Activated T-helper 1 cell treated with anti-CD3 and anti-CD28 coated beads, Interleukin-12 subunit alpha, Interleukin-12 subunit beta, Interleukin-2, Interleukin-4 antibody, amounts not matched to agents 30 ng/mL and 10 ng/mL and 1 ng/mL, durations not matched to agents 14 hours and 24 hours and 36 hours (primary cell): ENCODE measurements around the gene RAB7B. TPM values are rescaled to one million over a fixed set of nuclear protein-coding genes. Genes with fewer than 3 reads are reported as not detected.

Experiments
- DNase-seq: peaks from one replicate; pipeline ENCODE4 v3.0.0; 2021; ENCODE audit warnings: low spot score
- H3K27ac Mint-ChIP-seq: one replicate; pipeline ENCODE4 v1.8.0; 2021; ENCODE audit warnings: mild to moderate bottlenecking, mixed read lengths
- H3K27me3 Mint-ChIP-seq: one replicate; pipeline ENCODE4 v1.8.0; 2022; ENCODE audit warnings: mild to moderate bottlenecking, moderate library complexity, mixed read lengths; ENCODE audit not compliant: insufficient read depth
- H3K36me3 Mint-ChIP-seq: one replicate; pipeline ENCODE4 v1.8.0; 2021; ENCODE audit warnings: low read depth, mixed read lengths
- H3K4me1 Mint-ChIP-seq: one replicate; pipeline ENCODE4 v1.8.0; 2021; ENCODE audit warnings: low read depth, mixed read lengths
- H3K4me3 Mint-ChIP-seq: one replicate; pipeline ENCODE4 v1.8.0; 2021; ENCODE audit warnings: mild to moderate bottlenecking, moderate library complexity, mixed read lengths
- H3K9me3 Mint-ChIP-seq: one replicate; pipeline ENCODE4 v1.8.0; 2021; ENCODE audit warnings: mixed read lengths
- intact Hi-C: fragments of 100-400 bp; cut with micrococcal nuclease; formaldehyde crosslinking; loops from one replicate; pipeline ENCODE4 v1.15.1; 2024
- total RNA-seq: library from RNA; stranded (reverse); gene quantifications from 2 replicates; pipeline ENCODE4 v1.2.3, GENCODE V29; 2022

Gene RAB7B
- total RNA-seq, 1 donor from 2014 or later: not detected

- H3K9me3 Mint-ChIP-seq: no peaks in the 10 kb centered on the region
- intact Hi-C loops: no loop called here
- H3K4me3 Mint-ChIP-seq: no peak overlapping the region
- H3K27me3 Mint-ChIP-seq: peaks cover 18% of the 10 kb centered on the region
- no peaks in the 10 kb centered on the region for H3K4me1 Mint-ChIP-seq
- H3K36me3 Mint-ChIP-seq: no peaks in the 10 kb centered on the region
- DNase-seq: no peak
- H3K27ac Mint-ChIP-seq: no peak overlapping the region
Observed at GRCh38 chr1:205929496-205930194, 73.5 kb downstream of the RAB7B start.

- no peak for DNase-seq
- intact Hi-C loops: no loop called here
- H3K9me3 Mint-ChIP-seq: no peaks in the 10 kb centered on the region
- peaks cover 10% of the 10 kb centered on the region for H3K27me3 Mint-ChIP-seq
- H3K4me1 Mint-ChIP-seq: no peaks in the 10 kb centered on the region
- H3K36me3 Mint-ChIP-seq: no peaks in the 10 kb centered on the region
- H3K4me3 Mint-ChIP-seq: no peak overlapping the region
- no peak overlapping the region for H3K27ac Mint-ChIP-seq
Observed at GRCh38 chr1:205928317-205928716, 74.9 kb downstream of the RAB7B start.

GRCh38 chr1:205927676-205928075 is 75.5 kb downstream of the RAB7B start:
- peaks cover 10% of the 10 kb centered on the region for H3K27me3 Mint-ChIP-seq
- no peaks in the 10 kb centered on the region for H3K36me3 Mint-ChIP-seq
- no peak for DNase-seq
- H3K9me3 Mint-ChIP-seq: no peaks in the 10 kb centered on the region
- intact Hi-C loops: no loop called here
- no peak overlapping the region for H3K27ac Mint-ChIP-seq
- no peak overlapping the region for H3K4me3 Mint-ChIP-seq
- H3K4me1 Mint-ChIP-seq: no peaks in the 10 kb centered on the region

GRCh38 chr1:205927247-205927646 is 75.9 kb downstream of the RAB7B start:
- Mint-ChIP-seq H3K27me3 (peaks cover 6% of the 10 kb centered on the region), H3K27ac (no peak overlapping the region), H3K9me3 (no peaks in the 10 kb centered on the region), H3K4me1 (no peaks in the 10 kb centered on the region), H3K4me3 (no peak overlapping the region), H3K36me3 (no peaks in the 10 kb centered on the region)
- DNase-seq: no peak
- intact Hi-C loops: no loop called here

Other genes with a start within 250 kb of the RAB7B start
- gene RAB29, start 227.9 kb downstream of the RAB7B start, total RNA-seq: 37.2 and 38.1 TPM in 2 replicates
- 33.9 and 34.8 TPM in 2 replicates for gene SLC41A1, start 190.2 kb downstream of the RAB7B start, total RNA-seq
- 0.29 and 0.39 TPM in 2 replicates for gene PM20D1, start 153.3 kb downstream of the RAB7B start, total RNA-seq
- gene SLC26A9, start 59.9 kb downstream of the RAB7B start, total RNA-seq: not detected in 2 replicates
- gene CTSE, start 20.5 kb upstream of the RAB7B start, total RNA-seq: not detected in 2 replicates
- not detected in 2 replicates for gene RHEX, start 49.8 kb upstream of the RAB7B start, total RNA-seq
- not detected in 2 replicates for gene AVPR1B, start 114.0 kb upstream of the RAB7B start, total RNA-seq
- 32.3 and 34.0 TPM in 2 replicates for gene FAM72A, start 199.4 kb upstream of the RAB7B start, total RNA-seq
- gene SRGAP2, start 200.1 kb upstream of the RAB7B start, total RNA-seq: 122 and 129 TPM in 2 replicates